ENCODE results near the gene SARS1.
A peak's percentile ranks its signal among the peaks of the same experiment; 100 is the strongest.
"Not testable (repeated sequence)": the region's sequence is repeated elsewhere in the genome, so short reads cannot be mapped to it uniquely, and the experiment has no call there.

SARS1 gene, protein sequence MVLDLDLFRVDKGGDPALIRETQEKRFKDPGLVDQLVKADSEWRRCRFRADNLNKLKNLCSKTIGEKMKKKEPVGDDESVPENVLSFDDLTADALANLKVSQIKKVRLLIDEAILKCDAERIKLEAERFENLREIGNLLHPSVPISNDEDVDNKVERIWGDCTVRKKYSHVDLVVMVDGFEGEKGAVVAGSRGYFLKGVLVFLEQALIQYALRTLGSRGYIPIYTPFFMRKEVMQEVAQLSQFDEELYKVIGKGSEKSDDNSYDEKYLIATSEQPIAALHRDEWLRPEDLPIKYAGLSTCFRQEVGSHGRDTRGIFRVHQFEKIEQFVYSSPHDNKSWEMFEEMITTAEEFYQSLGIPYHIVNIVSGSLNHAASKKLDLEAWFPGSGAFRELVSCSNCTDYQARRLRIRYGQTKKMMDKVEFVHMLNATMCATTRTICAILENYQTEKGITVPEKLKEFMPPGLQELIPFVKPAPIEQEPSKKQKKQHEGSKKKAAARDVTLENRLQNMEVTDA

DNA sequence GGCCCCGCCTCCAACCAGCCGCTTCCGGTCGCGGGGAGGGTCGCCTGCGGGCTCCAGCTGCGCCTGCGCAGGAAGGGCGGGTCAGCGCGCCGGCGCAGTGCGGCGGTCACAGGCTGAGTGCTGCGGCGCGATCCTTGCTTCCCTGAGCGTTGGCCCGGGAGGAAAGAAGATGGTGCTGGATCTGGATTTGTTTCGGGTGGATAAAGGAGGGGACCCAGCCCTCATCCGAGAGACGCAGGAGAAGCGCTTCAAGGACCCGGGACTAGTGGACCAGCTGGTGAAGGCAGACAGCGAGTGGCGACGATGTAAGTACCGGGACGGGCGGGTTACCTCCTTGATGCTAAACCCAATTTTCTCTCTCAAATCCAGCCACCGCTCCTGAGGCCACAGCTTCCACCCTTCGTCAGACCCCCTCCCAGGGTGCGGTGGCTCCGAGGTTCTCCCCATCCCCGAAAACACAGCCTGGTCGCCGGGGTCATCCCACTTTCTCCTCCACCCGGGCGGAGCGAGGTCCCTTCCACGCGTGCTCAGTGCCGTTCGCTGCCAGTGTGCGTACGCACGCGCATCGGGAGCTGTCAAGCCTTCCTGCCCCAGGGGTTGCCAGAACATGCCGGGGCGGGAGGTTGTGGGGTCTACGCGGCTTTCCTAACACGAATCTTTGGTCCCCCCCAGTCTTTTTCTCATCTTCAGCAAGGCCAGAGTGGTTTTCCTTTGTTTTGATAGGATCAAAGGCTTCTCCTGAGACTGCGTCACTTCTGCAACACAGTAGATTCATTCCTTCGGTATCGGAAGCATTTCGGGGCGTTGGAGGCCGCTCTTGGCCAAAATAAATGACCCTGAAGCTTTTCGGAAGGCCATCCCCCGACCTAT, at the start of gene SARS1:
SARS1 (plus strand) TSS at position 95 of the 870 bp plus-strand sequence; CDS start at position 170, 75 bp downstream.
- no peak for FAIRE-seq

DNA sequence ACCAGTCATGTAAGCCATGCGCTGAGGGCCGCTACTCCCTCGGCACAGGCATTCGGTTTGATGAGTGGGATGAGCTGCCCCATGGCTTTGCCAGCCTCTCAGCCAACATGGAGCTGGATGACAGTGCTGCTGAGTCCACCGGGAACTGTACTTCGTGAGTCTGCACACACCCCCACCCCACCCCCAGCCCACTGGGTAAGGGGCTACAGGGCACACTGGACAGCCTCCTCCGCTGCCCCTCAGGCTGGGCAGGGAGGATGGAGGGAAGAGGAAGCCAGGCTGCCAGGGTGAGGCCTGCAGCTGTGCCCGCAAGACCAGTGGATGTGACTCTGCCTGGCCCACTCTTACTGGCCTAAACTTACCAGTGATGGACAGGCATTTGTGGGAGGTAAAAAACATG, 49.2 kb upstream of the SARS1 start:
- no peak for FAIRE-seq

DNA sequence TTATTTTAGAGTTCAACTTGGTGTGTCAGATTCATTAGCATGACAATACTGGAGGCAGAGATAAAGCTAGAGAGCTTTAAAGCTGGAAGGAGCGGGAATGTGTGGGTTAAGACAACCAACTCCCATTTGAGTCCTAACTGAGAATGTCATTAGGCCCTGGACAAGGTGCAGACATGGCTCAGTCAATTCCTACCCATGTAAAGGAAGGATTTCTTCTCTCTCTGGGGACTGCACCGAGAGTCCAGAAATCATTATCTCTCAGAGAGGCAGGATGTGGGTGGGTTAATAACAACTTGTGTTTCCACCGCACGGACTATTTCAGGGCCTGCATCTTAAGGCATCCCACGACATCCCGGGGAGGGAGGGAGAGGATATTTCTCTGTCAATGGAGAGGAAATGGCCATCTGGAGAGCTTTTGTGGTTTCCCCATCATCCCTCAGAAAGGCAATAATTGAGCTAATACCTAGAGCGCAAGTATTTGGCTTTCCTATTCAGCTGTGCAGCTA, 46.7 kb upstream of the SARS1 start:
- FAIRE-seq = no peak

DNA sequence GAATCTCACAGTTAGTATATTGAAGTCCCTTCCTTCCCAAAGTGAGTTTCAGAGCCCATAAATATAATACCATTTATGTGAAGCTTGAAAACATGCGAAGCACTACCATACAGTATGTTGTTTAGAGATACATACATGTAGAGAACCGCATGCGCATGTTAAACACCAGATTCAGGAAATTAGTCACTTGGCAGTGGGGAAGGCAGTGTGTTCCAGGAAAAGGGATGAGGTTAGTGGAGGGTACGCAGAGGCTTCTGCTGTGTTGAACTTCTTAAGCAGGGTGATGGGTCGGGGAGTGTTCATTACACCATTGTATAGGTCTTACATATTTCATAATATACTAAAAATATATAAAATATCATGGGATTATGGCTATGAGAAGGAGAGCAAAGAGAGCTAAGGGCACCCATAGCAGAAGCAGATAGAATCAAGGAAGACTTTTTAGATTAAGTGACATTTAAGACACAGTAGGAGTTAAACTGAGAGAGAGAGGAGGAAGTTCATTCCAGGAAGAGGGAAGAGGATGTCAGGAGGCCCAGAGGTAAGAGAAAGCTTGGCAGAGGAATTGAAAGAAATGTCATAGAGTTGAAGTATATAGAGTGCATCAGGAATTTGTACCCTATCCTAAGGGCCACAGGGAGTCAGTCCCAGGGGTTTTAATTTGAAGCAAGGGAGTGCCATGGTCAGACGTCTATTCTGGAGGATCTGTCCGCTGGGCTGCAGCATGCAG, 43.5 kb upstream of the SARS1 start:
- FAIRE-seq = no peak

DNA sequence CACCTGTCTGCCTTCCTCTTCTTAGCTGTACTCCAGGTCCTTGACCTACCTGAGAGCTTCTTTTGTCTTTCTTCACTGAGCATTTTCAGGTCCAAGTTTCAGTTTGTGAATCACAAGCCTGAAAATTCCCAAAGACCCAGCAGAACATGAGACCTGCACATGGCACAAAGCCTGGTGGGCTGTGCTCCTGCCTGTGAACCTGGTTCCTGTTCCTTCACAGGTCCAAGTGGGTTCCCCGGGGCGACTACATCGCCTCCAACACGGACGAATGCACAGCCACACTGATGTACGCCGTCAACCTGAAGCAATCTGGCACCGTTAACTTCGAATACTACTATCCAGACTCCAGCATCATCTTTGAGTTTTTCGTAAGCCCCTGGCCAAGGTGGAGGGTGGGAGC, 42.1 kb upstream of the SARS1 start:
- no peak for FAIRE-seq

DNA sequence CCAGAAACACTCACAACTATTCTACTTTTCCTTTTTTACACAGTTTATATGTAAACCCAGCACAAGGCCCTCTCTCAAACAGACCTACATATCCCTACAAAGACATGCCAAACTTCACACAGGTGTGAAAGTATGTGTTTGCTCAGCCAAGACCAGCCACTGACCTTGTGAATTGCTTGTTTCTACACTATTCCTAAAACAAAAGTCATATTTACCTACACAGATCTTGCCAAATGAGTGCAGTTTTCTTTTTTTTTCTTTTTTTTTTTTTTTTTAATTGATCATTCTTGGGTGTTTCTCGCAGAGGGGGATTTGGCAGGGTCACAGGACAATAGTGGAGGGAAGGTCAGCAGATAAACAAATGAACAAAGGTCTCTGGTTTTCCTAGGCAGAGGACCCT, 37.4 kb upstream of the SARS1 start:
- not testable (repeated sequence) for FAIRE-seq

DNA sequence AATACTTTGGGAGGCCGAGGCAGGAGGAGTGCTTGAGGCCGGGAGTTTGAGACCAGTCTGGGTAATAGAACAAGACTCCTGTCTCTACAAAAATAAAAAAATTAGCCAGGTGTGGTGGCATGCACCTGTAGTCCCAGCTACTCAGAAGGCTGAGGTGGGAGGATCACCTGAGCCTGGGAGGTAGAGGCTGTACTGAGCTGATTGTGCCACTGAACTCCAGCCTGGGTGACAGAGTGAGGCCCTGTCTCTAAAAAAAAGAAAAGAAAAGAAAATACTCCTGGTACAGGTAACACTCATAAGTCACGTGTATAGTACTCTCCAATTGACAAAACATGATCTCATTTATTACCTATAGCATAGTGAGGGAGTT, 33.0 kb upstream of the SARS1 start:
- FAIRE-seq = not testable (repeated sequence)

DNA sequence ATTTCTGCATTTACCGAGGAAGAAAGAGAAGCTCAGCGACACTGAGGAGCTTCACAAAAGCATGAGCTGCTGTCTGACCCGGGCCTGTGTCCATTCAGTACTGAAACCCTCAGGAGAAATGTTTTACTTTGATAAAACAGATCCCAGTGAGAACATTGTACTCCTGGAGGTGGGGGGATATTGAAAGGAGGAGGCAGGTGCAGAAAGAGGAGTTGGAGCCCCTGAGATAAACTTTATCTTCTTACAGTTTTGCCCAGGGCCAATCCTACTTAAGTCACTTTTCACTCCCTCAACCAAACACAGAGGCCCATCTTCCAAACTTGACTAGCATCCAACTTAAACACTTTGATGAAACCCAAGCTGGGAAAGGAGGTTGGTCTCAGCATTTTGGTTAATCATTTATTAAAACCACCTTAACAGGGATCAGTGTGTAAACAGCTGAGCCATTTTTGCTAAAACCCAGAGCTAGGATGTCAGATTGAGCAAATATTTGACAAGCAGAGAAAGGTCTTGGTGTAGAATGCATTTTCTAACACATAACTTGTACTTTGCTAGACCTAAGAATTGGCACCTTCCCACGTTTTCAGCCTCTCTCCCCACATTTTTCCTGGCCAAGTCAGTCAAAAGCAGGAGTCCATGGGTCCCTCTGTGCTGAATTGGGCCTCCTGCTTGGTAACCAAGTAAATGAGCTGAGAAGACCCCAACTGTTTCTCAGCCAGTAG, 32.5 kb upstream of the SARS1 start:
- FAIRE-seq = no peak

DNA sequence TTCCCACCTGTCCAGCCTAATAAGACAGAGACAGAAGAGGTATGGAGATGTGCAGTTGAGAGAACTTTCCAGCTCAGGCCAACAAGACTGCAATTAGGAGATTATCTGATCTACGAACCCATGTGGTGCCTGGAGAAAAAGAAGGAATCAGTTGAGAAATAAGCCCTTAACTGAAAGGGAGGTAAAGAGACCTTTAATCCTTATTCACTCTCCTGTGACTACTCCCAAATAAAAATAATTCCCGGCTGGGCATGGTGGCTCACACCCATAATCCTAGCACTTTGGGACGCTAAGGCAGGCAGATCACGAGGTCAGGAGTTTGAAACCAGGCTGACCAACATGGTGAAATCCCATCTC, 31.9 kb upstream of the SARS1 start:
- no peak for FAIRE-seq

DNA sequence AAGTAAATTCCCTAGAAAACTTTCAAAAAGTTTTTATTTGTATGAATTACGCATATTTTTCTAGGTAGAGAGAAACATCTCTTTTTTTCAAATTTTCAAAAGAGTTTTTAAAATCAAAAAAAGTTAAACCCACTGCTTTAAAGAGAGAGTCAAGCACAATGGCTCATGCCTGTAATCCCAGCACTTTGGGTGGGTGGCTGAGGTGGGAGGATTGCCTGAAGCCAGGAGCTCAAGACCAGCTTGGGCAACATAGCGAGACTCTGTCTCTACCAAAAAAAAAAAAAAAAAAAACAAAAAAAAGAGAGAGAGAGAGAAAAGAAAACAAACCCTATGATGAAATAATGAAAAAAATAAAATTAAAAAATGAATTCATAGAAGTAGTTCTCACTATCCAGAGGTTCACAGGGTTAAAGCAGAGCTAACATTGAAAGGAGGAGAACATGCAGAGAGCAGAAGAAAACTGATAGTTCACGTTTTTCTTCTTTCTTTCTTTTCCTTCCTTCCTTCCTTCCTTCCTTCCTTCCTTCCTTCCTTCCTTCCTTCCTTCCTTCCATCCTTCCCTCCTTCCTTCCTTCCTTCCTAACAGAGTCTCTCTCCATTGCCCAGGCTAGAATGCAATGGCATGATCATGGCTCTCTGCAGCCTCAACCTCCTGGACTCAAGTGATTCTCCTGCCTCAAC, 30.5 kb upstream of the SARS1 start:
- no peak for FAIRE-seq

DNA sequence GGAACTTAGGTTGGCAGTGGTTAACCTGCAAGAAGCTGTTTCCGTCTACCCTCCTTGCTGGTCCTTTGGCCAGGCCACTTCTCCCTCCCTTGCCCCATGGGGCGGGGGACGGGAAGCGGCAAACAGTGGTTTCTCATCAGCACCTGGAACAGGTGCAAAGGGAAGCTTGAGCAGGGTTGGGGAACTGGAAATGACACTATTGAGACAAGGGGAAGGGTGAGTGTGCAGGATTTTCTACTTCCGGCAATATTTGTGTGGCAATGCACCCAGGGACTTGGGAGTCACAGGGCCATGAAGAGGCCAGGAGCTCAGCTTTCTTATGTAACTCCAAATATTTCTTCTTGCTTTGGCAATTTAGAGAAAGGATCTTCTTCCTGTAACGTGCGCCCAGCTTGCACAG, 29.0 kb upstream of the SARS1 start:
- FAIRE-seq = no peak

DNA sequence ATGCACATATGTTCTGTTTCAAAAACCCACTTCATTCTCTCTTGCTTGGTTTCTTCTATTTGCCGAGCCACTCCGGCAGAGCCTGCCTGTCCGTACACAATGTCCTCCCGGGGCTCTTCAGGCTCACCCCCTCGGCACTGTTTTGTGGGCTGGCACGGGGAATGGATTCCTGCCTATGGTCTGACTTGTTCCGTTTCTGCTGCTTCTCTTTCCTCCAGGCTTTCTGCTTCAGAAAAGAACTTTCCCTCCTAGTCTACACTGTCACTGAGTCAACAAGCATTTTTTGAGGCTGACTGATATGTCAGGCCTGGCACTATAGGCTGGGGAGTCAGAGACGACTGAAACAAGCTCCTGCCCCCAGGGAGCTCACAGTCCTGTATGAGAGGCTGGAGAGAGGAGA, 28.4 kb upstream of the SARS1 start:
- FAIRE-seq = no peak

DNA sequence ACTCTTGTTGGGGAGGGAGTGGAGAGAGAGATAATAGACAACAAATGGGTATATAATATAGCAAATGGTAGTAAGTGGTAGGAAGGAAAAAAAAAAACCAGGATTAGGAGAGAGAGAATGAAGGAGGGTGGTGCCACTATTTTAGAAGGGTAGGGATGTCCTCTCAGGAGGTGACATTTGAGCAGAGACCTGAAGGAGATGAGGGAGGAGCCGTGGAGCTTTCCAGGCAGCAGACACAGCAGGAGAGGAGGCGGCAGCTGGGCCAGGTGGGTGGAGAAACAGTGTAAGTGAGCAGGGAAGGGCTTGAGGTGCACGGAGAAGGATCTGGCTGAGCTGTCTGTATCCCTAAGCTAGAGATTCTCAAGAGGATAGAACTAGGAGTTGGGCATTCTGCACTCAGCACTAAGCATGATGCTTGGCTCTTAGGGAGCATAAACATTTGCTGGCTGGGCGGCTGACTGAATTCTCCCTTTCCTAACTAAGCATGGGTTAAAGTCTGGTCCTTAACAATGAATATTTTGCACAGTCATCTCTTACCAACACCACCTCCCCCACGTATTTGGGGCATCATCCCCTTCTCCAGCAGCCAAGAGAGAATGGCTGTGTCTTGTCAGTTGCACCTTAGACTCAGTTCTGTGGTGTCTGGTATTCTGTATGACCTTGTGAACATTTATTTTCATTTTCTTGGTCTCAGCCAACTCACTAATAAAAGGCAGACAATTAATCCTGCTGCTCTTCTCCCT, 27.6 kb upstream of the SARS1 start:
- FAIRE-seq = no peak

DNA sequence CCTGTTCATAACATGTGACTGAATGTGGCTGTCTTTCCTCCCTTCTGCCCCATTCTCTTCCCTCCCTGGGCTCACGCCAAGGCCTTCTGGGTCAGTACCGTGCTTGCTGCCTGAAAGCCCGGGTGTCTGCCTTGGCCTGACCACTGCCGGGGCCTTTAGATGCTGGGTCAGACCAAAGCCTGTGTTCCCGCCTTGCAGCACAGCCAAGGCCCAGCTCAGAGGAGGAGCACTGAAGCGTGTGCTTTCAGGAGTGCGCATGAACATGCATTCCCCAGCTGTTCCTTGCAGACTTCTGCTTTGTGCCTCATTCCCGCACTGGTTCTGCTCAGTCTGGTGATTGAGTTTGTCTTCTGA, 27.0 kb upstream of the SARS1 start:
- FAIRE-seq = no peak

DNA sequence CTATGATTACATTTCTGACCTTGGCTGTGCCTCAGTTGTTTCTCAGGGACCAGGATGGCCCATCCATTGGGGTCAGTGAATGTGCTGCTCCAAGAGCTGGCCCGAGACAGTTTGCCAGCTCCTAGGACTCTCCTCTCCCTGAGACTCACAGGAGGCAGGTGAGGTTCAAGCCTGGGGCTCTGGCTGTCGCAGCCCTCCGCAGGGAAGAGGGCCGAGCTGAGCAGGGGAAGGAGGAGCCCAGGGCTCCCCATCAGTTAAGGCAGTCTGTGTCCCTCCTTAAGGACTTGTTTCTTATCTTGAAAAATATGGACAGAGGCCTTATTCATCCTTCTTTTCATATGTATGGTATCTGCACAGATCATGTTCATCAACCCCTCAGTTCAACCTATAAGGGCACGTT, 26.6 kb upstream of the SARS1 start:
- FAIRE-seq = no peak

DNA sequence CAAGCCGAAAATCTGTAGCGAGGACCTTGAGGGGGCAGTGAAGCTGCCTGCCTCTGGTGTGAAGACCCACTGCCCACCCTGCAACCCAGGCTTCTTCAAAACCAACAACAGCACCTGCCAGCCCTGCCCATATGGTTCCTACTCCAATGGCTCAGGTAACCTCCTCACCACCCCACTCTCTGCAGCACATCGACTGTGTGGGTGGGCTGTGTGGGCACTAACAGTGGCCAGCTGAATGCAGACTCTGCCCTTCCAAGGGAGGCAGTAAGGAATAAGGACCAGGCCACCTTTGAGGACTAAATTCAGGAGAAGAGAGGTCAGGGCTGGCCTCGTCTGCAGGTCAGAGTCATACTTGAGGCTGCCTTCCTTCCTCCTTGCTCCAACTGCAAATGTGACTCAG, 25.5 kb upstream of the SARS1 start:
- FAIRE-seq = no peak

DNA sequence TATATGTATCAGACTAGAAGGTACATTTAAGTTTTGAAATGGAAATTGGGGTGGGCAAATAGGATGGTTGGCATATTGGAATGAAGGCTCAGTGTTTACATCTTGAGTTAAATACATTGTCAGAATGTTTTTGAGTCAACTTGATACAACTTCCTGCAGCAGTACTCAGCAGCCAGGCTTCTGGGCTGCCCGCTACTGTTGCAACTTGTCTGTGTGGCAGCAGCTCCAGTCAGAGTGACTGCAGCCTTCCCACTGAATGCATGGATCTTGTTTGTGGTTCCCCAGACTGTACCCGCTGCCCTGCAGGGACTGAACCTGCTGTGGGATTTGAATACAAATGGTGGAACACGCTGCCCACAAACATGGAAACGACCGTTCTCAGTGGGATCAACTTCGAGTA, 24.9 kb upstream of the SARS1 start:
- FAIRE-seq = no peak

DNA sequence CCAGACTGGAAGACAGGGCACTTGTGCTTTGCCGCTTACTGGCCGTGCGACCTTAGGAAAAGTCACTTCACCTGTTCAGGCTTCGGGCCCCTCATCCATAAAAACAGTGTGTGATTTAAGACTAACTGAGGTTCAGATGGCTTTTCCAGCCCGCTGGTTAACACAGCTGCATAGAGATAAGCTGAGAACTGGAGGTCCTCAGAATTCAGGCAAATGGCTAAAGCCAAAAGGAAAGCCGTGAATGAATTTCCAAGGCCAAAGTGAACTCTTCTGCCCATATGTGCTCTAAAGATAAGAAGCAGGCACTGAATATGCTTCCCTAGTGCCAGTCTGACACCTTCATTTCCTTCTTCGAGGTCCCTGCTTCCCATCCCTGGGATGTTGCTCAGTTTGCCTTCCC, 23.5 kb upstream of the SARS1 start:
- FAIRE-seq = no peak

DNA sequence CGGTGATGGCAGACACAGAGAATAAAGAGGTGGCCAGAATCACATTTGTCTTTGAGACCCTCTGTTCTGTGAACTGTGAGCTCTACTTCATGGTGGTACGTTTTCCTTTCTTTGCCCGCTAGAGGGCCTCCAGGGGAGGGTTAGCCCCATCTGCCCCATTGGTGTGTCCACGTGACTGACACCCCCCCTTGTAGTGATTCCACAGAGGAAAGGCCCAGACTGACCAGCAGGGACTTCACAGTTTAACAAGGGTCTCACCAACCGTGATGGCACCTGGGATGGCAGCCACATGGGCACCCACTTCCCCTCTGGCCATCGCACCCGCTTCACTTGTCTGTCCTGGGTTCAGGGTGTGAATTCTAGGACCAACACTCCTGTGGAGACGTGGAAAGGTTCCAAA, 22.3 kb upstream of the SARS1 start:
- no peak for FAIRE-seq

DNA sequence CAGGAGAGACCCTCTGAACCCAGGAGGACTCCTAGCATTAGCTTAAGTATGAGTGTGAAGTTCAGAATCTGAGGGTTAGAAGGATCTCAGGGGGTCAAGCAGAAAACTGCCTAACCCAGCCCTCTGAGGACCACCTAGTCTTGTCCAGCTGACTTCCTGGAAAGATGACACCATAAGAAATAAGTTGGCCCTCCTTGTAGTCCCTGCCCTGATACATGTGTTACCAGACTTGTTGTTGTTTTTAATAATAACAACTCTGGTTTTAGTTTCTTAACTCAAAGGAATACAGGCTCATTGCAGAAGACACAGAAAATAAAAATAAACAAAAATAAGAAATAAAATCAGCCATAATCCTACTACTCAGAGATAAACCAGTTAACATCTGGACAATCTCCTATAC, 21.8 kb upstream of the SARS1 start:
- peak; percentile 96 for FAIRE-seq

DNA sequence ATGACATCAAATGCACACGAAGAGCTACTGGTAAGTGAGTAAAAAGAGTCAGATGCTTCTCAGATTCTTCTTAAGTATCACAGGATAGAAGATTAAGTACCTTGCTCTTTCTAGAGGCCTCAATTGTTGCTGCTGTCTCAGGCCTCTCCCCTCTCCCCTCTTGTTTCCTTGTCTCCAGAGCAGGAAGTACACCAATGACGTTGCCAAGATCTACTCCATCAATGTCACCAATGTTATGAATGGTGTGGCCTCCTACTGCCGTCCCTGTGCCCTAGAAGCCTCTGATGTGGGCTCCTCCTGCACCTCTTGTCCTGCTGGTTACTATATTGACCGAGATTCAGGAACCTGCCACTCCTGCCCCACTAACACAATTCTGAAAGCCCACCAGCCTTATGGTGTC, 21.3 kb upstream of the SARS1 start:
- FAIRE-seq = no peak

All from endometrium (tissue), 2 donors.